KBM-7 (cell line): ENCODE results near the gene DIP2B.
"Not testable (repeated sequence)": the region's sequence is repeated elsewhere in the genome, so short reads cannot be mapped to it uniquely, and the experiment has no call there.

Experiments
- DNase-seq: peaks from one replicate; pipeline ENCODE4 v3.0.0-alpha.2; 2015
- in situ Hi-C: fragments of 300-500 bp; cut with MboI; formaldehyde crosslinking; loops from 2 replicates; pipeline ENCODE4 v1.14.3; 2020; ENCODE audit warnings: low sequenced_read_pairs, low pct_unique_long_range_greater_than_20kb, mixed read lengths

DIP2B gene

DNA sequence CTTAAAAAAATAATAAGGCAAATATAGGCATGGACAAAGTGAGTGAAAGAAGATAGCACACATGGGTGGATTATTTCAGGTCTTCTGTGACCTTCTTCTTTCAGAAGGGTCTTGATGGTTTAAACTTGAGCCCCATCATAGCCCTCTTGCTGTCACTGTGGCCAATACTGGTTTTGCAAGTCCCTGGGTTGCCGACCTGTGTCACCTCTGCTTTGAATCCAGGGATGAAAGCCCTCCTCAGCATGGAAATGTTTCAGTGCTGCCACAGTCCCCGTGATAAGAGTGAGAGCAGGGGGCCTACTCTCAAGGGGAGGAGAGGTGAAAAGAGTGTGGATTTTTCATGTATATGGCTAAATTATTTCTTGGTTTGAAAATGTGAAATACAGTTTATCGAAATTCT is 228.9 kb downstream of the DIP2B start:
- in situ Hi-C loops, result loop anchor here (25.0 kb wide), 1 partner anchor 246 kb away; no protein-coding TSS in a partner anchor
- no peak for DNase-seq

DNA sequence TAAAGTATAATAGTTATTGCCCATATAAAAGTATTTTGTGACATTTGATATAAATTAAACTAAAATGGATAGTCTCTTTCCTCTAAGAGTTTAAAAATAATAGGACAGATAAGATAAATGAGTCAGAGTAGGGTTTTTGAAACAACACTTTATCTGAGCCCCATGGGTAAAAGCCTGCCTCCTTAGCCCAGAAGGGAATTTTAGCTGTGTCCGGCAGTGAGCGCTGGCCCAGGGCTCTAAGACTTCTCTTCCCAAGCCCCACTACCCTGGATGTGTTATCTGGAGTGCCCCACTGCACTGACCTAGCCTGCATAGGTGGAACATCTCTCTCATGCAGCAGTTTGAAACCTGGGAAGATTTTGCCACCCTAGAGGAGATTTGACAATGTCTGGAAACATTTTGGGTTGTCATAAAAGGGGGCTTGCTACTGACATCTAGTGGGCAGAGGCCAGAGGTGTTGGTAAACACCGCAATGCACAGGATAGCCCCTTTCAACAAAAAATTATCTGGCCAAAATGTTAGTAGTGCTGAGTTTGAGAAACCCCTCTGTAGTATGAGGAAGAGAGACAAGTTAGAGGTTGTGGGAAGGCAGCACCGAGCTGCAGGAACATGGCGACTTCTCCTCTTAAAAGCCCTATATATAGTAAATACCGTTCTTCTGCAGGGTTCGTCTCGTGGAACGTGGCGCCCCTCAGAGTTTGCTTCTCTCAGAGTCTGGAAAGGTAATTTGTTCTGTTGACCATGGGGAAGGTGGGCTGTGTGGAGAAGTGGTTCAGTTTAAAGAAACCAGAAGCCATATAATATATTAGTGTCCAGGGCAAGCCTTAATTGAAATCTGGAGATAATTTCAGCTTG is 229.9 kb downstream of the DIP2B start:
- in situ Hi-C loops, result loop anchor here (25.0 kb wide), 1 partner anchor 247 kb away; no protein-coding TSS in a partner anchor
- peak; percentile 56 for DNase-seq

DNA sequence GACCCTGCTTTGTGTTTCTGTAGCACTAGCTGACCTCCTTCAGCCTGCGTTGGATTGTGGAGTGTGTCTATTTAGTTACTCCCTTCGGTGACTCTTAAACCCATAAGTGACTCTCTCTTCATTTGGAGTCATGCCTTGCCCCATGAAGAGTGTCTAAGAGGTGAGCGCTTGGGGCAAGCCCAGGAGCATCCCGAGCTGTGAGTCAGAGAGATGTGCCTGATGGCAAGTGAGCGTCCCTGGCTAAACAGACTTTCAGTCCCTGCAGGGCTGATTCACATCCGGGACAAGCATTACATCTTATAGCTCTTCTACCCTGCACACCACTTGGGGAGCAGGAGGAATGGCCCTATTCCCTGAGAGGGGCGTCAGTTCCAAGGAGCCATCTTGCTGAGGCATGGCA is 234.8 kb downstream of the DIP2B start:
- in situ Hi-C loops, result loop anchor here (25.0 kb wide), 1 partner anchor 252 kb away; no protein-coding TSS in a partner anchor
- DNase-seq, result no peak

DNA sequence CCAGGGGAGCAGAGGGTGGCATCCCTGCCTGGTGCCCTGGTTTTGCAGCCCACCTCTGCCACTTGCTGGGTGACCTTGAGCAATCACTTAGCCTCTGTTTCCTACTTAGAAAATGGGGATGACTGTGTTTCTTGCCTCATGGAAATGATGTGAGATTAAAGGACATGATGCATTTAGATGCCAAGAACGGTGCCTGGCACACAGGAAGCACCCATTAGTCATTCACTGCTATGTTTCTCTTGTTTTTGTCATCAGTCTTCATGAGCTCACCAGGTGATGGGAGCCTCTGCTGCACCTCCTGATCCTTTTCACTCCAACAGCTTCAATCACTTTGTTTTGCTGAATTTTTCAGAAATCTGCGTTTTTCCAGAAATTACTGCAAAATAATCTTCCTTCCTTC is 235.5 kb downstream of the DIP2B start:
- DNase-seq, result no peak
- in situ Hi-C loops, result loop anchor here (25.0 kb wide), 1 partner anchor 253 kb away; no protein-coding TSS in a partner anchor

DNA sequence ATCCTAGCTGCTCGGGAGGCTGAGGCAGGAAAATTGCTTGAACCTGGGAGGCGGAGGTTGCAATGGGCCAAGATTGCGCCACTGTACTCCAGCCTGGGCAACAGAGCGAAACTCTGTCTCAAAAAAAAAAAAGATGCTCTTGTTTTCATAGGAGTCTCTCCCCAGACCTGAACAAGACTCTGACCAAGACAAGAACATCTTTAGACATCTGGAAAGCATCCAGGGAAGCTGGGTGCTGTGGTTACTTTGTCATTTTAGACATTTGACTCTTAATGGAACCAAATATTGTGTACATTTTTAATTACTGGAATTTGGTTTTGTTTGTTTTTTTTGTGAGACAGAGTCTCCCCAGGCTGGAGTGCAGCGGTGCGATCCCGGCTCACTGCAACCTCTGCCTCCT is 238.0 kb downstream of the DIP2B start:
- in situ Hi-C loops, result loop anchor here (25.0 kb wide), 1 partner anchor 255 kb away; no protein-coding TSS in a partner anchor

DNA sequence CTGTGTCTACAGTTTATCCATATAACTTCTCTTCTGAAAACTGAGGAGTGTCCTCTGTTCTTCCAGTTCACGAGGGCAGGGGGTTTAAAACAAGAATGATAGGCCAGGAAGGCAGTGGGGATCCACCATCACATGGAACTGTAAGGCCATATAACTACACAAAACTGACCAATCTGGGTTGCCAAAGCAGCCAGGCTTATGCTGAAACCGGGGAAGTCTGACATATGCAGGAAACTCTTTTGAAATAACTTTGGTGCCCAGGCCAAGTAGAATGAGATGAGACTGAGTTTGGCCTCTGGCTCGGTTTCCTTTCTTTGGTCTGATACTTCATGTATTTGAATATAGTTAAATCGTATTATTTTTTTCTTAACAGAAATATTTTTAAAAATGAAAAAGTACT is 241.1 kb downstream of the DIP2B start:
- DNase-seq, result no peak
- in situ Hi-C loops, result loop anchor here (25.0 kb wide), 1 partner anchor 259 kb away; no protein-coding TSS in a partner anchor

More for the DNA sequence above, 238.0 kb downstream of the DIP2B start:
- no peak for DNase-seq

DNA sequence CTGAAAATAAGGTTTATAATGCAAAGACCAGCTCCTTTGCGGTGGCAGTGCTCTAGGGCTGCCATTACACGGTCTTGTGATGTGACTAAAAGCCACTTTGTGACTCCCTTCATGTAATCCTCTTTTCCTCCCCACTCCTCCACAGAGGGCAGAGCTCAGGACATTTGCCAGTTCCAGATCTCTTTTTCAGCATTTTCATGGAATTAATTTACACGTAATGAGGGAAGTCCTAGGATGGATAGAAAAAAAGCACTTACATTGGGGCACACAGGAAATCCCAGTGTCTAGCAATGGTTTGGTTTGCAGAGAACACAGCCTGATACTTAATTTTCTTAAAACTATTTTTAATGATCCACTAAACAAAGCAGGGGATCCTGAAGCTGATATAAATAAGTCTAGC is 241.6 kb downstream of the DIP2B start:
- in situ Hi-C loops, result loop anchor here (25.0 kb wide), 1 partner anchor 259 kb away; no protein-coding TSS in a partner anchor
- DNase-seq, result no peak

DNA sequence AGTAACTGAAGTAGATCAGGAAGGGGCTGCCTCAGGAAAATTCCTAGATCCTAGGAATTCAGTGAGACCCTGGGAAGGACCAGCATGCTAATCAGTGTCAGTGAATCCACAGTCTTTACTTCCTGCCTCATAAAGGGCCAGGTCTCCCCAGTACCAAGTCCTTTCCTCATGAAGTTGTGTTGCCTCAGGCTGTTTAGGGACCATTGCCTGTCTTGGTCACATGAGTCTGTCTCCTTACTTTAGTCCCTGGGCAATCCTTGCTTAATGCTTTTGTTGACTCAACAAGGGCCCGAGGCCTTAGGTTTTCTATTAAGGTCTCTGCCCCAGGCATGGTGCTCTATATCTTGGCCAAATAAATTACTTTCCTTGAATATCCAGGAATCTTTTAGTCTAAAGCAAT is 243.0 kb downstream of the DIP2B start:
- in situ Hi-C loops, result loop anchor here (25.0 kb wide), 1 partner anchor 261 kb away; no protein-coding TSS in a partner anchor
- no peak for DNase-seq

DNA sequence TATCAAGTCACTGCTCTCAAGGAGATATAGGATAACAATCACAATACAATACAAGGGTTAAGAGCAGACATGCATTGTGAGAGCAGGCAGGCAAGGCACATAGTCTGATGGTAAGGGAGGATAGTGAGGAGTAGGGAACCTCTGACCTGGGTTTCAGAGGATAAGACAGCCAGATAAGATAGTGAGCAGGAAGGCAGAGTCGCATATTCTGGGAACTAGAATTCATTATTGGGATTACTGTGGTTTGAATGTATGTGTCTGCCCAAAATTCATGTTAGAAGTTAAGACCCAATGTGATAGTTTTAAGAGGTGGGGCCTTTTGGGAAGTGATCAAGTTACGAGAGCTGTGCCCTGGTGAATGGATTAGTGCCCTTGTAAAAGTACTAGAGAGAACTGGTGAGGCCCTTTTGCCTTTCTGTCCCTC is 244.7 kb downstream of the DIP2B start:
- no peak for DNase-seq
- in situ Hi-C loops, result loop anchor here (25.0 kb wide), 1 partner anchor 262 kb away; no protein-coding TSS in a partner anchor

DNA sequence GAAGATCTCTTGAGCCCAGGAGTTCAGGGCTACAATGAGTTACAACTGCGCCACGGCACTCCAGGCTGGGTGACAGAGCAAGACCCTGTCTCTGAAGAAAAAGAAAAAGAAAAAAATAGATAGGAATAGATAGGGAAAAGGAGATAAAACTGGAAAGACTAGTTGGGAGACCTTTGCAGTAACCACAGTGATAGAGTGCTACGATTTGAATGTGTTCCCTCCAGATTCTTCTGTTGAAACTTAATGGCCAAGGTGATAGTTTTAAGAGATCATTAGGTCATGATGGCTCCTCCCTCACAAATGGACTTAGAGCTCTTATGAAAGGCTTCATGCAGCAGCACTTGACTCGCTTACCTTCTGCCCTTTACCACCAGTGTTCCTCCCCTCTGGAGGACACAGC is 245.6 kb downstream of the DIP2B start:
- DNase-seq, result no peak
- in situ Hi-C loops, result no loop called here

DNA sequence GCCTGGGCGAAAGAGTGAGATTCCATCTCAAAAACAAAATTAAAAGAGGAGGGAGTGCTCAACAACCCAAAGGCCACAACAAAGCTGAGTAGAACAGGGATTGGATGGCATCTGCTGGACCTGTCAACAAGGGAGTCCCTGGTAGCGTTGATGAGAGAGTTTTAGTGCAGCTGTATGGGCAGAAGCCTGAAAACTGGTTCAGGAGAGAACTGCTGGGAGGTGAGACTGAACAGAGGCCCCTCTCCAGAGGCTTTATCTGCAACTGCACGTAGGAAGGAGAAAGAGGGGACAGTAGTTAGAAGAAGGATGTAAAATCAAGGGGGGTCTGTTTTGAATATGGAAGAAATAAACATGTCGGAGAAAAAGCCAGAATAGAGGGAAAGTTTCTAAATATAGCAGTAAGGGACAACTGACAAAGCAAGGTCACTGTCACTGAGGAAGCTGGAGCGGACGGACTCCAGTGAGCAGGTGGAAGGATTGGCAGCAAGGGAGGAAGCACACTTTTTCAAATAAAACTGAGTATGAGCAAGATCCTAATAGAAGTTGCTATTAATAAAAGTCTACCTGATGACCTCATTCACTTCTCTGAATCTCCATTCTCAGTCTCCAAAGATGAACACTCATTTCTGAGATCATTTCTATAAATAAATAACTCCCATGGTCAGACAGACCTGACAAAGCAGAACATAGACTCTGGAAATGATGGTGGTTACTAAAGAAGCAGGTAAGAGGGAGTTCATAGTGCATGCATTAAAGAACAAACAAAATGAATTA is 247.3 kb downstream of the DIP2B start:
- in situ Hi-C loops, result no loop called here
- DNase-seq, result no peak

DNA sequence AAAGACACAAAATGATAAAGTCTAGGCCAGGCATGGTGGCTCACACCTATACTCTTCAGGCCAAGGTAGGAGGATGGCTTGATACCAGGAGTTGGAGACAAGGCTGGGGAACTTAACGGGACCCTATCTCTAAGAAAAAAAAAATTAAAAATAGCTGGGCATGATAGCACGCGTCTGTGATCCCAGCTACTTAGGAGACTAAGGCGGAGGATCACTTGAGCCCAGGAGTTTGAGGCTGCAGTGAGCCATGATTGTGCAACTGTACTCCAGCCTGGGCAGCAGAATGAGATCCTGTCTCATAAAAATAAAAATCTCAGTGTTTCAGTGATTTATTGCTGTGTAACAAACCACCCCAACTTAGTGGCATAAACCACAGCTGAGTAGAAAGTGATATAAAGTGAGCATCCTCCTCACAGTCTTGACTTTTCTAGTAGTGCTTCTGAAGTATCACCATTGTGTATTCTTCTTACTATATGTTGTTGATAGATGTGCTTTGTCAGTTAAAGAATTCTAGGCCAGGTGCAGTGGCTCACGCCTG is 248.5 kb downstream of the DIP2B start:
- in situ Hi-C loops, result no loop called here
- DNase-seq, result no peak

DNA sequence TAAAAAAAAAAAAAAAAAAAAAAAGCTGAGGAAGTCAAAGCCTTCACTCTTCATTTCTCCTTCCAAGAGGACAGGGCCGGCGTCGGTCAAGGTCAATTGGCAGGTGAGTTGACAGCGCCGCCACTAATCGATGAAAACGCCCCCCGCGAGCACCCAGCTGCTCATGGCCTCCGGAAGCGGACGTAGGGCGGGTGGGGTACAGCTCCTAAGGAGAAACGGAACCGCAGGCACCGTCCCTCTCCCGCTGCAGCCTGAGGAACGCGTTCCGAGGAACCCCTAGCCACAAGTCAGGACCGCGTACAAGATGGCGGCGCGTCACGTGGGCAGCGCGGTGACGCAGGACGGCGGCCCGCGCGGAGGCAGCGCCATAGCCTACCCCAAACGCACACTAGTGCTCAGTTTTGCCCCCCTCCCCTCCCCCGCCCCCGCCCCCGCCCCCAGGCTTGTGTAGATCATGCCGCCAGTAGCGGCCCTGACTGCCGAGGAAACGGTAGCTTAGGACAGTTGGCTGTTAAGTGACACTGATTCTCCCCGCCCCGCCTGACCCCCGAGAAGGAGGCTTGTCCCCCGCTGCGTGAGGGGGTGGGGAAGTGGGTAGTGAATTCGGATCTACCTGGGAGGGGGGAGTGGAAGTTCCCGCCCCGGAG is 259.0 kb downstream of the DIP2B start, which contains the start of gene ATF1:
Gene ATF1 (plus strand): TSS at position 463 of the 647 bp plus-strand sequence. CDS start 16,045 bp downstream, outside the sequence.
- peak; percentile 97 for DNase-seq
- in situ Hi-C loops, result no loop called here

DNA sequence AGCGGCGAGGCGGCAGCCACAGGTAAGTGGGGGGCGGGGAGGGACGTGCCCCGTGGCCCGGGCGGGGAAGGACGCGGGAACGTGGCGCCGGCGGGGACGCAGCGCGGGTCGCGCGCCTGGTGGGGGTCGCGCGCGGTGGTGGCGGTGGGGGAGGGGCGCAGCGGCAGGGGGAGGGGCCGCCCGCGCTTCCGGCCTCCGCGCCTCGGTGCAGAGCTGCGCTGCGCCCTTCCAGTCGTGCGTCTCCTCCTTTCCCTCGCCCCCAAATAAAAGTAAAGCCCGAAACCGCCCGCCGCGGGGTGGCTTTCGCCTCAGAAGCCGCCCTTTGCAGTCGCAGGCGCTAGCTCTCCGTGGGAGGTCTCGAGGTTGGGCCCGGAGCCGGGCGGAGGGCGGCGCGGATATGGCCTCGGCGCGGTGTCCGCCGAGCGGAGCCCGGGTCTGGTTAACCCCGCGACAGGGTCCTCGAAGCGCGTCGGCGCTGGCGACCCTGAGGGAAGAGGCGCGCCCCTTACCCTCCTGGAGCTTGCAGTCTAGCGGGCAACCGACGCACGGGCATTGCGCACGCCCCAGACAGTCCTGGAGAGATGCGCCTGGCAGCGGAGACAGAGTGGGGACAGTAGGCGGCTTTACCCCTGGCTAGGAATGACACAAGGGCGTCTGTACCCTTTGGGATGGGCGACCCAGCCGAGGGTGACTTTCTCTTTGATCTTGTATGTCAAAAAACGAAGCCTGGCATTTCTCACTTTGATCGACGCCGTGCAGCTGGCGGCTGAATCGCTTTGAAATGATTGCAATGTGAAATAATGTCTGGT is 259.7 kb downstream of the DIP2B start:
- DNase-seq, result peak; percentile 59
- in situ Hi-C loops, result no loop called here

DNA sequence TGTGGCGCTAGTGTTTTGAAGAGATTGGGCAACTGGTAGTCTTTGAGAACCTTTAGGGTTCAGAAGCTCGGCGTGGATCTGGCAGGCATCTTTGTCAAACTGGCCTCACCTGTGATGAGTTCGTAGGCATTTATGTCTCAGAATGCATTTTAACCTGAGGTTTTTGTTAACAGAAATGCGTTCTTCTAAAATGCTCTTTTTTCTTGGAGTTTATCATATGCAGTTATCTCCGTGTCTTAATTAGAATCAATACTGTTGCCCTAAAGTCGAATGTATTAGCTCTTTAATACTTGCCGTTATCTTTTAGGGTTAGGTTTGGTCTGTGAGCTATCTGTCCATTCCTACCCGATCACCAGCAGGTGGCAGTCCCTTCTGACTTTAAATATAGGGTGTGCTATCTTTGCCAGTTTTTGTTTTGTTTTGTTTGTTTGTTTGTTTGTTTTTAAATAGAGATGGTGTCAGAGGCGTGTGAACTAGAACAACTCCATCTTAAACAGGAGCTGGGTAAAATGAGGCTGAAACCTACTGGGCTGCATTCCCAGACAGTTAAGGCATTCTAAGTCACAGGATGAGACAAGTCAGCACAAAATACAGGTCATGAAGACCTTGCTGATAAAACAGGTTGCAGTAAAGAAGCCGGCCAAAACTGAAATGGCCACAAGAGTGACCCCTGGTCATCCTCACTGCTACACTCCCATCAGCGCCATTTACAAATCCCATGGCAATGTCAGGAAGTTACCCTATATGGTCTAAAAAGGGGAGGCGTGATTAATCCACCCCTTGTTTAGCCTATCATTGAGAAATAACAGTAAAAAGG is 260.5 kb downstream of the DIP2B start:
- in situ Hi-C loops, result no loop called here

DNA sequence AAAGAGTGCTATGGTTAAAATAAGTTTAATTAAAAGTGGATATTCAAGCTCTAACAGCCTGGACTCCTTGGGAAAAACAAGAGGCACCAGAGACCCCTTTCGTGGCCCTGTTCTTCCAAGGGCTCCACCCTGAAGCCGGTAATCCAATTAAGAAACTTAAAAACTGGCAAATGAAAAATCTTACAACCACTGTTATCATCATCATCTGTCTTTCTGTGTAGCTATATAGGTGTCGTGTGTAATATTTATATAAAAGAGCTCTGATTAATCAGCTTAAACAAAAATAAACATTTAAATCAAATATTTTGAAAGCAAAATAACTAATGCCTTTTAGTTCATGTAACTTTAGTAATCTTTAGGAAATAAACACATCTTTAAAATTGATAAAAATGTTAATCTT is 263.6 kb downstream of the DIP2B start:
- no peak for DNase-seq
- in situ Hi-C loops, result no loop called here

More for the DNA sequence above, 260.5 kb downstream of the DIP2B start:
- DNase-seq, result peak; percentile 61

DNA sequence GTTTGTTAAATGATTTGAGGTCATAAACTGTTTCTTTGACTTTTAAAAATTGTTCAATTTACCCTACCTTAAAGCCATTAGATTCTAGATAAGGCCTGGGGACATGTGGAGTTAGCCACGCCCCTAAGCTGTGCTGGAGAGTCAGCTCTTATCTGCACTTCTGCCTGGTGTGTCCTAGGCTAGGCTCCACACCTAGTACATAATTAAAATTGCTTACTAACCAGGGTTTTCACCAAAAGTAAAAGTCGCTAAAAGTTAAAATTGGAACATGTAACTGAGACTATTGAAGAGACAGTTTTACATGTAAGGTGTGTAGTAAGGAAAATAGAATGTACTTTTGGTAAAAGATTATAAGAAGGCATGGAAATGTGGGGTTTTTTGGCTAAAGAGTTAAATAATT is 264.0 kb downstream of the DIP2B start:
- in situ Hi-C loops, DNase-seq: not testable (repeated sequence)
